GM18511 (cell line): ENCODE measurements around the gene THAP6.
A peak's percentile ranks its signal among the peaks of the same experiment; 100 is the strongest.
"Not testable (repeated sequence)": the region's sequence is repeated elsewhere in the genome, so short reads cannot be mapped to it uniquely, and the experiment has no call there.

Experiments used
- ATAC-seq: cut with Tn5 transposase; IDR thresholded peaks from one replicate; pipeline ENCODE4 v1.9.1; 2021; ENCODE audit warnings: mild to moderate bottlenecking, moderate library complexity; ENCODE audit not compliant: unreplicated experiment

The THAP6 gene, protein sequence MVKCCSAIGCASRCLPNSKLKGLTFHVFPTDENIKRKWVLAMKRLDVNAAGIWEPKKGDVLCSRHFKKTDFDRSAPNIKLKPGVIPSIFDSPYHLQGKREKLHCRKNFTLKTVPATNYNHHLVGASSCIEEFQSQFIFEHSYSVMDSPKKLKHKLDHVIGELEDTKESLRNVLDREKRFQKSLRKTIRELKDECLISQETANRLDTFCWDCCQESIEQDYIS

DNA sequence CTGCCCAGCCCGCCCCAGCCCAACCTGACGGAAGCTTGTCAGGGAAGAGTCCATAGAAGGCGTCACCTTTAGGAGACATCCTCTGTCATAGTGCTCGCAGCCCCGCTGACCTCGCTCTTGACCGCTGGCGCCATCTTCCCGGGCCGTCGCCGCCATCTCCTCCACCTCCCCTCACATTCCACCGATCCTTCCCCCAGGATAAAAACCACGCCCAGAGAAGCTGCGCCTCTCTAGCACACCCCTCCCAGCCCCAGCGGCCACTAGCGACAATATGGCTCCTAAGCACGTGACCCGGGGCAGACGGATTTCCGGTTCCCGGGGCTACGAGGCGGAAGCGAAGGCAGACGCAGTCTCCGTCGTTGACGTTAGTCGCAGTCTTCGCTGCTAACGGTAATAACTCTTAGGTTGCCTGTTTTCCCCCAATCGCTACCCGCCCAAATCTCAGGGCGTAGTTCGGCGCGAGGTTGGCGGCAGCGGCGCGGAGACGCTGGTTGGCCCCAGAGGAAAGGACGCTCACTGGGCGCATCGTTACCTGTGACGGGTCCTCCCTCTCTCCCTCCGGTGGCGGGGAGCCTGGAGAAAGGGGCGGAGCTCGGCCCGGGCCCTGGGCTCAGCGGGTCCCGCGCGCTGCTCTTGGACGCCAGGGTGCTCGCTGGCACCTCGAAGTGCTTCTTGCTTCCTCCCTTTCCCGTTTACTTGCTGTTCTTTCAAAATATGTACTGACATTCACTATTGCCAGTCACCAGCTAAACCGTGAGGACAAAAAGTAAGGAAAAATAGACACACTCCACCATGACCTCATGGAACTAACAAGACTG, at the start of gene THAP6, which contains the start of gene RCHY1:
THAP6 (plus strand) TSS at position 343 of the 818 bp plus-strand sequence. CDS start 980 bp downstream, outside the sequence.
RCHY1 (minus strand) TSS at position 273 of the 818 bp plus-strand sequence; CDS start at position 156, 117 bp downstream.
- ATAC-seq, result peak; percentile 96

DNA sequence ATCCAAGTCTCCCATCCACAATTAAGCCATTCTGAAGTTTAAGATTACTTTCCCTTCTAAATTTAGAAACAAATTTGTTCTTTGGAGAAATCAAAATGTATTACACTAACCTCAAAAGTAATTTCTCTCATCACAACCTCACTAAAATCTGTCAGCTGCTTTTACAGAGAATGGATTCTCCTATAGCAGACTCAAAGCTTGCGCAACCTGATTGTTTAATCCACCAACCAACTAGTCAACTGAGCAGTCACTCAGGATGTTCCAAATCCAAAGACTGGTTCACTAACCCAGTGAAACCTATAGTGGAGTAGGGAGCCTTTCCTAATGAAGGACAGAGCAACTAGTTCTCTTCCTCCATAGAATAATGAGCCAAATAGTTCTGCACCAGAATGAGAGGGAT, 44.4 kb upstream of the THAP6 start:
- no peak for ATAC-seq

DNA sequence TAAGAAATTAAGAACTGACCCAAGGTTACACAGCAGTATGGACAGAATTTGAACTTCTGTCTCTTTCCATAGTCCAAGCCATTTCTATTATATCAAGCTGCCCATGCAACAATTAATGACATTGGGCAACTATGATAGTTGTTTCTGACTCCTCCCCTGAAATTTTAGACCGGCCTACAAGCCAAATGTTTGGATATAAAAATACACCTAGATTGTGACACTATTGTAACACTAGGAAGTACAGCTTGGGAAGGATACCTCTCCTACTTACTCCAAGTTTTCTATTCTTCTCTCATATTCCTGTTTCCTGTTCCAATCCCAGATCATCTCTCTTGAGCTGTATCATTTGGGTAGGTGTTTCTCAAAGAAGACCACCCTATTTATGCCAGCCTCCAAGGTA, 43.5 kb upstream of the THAP6 start:
- ATAC-seq, result no peak

DNA sequence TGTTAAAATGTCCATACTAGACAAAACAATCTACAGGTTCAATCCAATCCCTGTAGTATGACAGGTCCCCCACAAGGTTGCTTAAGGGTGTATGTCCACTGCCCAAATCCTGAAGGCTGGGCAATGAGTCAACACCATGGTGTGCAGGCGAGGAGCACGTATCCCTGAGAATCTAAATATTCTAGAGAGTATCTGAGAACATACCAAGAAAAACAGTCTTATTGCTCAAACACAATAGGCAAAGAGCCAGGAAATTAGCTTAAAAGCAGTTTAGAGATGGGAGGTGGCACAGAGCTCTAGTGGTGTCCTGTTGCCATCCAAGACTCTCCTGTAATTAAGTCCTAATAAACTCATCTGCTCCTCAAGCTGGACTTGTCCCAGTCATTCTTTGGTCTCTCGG, 37.1 kb upstream of the THAP6 start:
- ATAC-seq, result no peak

DNA sequence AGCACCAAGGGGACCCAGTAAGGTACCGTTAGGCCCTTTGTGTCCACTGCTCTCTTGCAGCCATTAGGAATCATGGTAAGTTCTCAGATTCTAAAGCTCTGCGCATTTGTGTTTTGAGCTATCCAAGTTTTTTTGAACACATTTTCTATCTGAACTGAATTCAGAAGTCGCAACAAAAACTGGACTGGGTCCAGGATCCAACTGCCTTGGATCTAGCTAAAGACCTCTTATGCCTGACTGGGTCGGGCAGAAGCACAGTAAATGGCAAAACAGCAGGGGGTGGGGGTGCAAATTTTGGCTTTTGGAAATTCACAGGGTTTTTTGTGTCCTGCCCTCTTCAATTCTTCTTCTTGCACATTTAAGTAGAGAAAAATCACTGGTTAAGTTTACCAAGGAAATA, 30.1 kb upstream of the THAP6 start:
- ATAC-seq, result no peak

DNA sequence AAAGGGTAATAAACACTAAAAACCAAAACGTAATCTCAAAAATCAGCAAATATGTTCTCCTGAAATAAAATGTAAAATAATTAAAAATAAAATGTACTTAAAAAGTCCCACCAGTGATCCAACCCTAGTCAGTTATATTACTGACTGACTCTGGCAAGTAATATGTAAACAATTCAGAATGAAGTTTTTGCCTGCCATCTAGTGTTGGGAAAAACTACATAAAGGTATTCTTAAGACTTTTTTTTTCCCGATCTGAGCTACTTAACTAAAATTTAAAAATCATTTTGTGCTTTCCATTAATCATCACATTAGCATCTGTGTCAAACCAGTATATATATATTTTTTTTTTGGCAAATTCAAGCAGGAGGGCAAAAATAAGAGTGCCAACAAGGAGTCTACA, 24.1 kb upstream of the THAP6 start:
- no peak for ATAC-seq

DNA sequence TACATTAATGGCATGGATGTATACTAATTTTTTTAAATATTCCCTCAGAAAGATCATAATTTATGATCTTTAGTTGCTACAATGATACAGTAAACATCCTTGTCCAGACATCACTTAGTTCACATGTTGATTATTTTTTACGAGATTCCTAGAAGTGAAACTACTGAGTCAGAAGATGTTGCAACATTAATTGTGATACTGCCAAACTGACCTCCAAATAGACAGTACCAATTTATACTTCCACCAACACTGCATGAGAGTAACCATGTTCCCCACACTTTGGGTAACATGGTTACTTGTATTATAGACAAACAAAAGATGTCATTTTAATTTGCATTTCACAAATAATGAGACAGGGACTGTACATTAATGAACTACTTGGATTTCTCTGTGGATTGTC, 19.7 kb upstream of the THAP6 start:
- ATAC-seq, result no peak

DNA sequence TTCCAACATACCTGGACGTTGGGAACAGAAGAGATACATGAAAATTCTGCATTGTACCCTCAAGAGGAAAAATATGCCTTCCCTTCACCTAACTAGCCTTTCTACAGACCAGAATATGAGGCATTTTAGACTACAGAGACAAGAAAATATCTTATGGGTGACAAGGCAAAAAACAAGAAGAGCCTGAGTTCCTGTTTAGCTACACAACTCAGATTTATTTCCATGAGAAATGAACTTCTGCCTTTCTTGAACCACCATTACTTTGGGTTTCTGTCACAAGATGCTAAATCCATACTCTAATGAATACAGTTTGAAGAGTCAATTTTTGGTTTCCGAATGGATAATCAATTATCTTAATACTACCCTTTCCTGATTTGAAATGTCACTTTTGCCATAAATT, 18.8 kb upstream of the THAP6 start:
- ATAC-seq, result no peak

DNA sequence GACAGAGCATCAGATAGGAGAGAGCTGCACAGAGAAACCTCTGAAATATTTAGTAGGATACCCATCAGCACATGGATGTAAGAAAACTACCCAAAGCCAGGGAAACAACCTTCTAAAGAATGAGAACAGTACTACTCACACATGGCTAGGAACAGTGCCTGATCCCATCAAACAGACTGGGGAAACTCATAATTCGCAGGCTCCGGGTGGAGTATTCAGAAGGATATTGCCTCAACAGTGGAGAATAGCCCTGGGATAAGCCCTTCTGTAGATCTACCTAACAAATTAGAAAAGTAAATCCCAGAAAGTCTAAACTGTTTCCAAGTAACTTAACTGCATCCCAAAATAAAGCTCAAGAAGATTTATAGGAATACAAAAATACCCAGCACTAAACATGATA, 17.9 kb upstream of the THAP6 start:
- no peak for ATAC-seq

DNA sequence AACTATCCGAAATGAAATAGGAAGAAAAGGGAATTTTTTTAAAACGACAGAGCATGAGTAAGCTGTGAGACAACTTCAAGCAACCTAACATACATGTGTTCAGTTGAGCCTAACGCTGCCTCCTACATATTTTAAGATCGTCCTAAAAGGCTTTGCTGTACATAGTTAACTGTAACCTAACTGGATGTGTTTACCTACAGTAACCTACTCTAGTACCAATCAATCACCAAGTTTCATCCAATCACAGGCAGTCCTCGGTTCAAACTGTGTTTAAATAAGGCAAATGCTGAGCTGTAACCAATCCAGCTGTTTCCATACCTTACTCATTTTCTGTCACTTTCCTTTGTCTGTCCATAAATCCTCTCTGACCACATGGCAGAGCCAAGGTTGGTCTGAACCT, 17.1 kb upstream of the THAP6 start:
- ATAC-seq, result no peak

DNA sequence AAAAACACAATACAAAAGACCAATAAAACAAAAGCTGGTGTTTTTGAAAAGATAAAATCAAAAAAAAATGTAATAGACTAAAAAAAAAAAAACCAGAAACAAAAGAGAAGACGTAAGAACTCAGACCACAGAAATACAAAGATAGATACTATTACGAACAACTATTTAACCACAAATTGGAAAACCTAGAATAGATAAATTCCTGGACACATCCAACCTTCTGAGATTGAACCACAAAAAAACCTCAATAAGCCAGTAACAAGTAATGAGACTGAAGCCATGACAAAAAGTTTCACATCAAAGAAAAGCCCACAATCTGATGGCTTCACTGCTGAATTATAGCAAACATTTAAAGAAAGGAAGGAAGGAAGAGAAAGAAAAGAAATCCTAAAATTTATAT, 16.2 kb upstream of the THAP6 start:
- ATAC-seq, result no peak

DNA sequence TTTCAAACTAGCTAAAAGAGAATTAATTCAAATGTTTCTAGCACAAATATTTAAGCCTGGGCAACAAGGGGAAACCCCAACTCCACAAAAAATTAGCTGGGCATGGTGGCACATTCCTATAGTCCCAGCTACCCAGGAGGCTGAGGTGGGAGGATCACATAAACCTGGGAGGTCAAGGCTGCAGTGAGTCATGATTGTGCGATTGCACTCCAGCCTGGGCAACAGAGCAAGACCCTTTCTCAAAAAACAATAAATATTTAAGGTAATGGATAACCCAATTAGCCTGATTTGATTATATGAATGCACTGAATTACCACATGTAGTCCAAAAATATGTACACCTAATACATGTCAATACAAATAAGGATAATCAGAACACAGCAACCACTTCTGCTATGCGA, 14.4 kb upstream of the THAP6 start:
- ATAC-seq, result no peak

DNA sequence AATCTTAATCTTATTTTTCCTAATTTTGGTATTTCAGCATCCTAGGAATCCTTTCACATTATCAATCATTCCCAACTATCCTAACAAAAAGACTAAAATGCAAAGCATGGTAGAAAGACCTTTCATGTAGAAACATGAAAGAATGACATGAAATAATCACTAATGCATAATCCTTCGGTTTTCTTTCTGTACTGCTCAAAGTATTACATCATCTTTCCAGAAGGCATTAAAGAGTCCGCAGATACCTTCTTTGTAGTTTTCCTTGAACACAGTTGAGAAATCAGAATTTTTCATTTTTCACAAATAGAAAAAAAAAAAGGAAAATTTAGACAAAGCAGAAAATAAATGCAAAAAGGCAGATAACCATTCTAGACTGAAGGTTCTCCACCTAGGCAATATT, 11.6 kb upstream of the THAP6 start:
- no peak for ATAC-seq

DNA sequence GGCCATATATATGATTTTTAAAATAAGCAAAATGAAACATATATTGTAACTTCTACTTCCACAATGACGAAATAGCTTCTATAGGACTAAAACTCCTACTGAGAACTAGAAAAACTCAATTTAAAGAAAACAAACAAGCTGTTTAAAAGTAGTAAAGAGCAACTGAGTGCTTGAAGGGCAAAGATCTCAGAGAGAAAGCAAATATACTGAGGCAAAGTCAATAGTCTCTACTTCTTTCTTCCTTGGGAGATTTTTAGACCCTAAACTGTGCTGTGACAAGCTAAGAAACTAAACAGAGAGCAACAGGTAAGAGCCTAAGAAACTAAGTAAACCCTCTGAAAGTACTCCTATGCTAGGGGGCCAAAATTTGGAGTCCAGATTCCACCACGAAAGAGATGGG, 8.6 kb upstream of the THAP6 start:
- ATAC-seq, result no peak

DNA sequence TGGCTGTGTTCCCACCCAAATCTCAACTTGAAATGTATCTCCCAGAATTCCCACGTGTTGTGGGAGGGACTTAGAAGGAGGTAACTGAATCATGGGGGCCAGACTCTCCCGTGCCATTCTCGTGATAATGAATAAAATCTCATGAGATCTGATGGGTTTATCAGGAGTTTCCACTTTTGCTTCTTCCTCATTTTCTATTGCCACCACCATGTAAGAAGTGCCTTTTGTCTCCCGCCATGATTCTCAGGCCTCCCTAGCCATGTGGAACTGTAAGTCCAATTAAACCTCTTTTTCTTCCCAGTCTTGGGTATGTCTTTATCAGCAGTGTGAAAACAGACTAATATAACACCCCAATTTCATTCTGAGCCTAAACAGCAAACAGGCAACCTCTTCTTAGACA, 4.7 kb upstream of the THAP6 start:
- ATAC-seq, result not testable (repeated sequence)

DNA sequence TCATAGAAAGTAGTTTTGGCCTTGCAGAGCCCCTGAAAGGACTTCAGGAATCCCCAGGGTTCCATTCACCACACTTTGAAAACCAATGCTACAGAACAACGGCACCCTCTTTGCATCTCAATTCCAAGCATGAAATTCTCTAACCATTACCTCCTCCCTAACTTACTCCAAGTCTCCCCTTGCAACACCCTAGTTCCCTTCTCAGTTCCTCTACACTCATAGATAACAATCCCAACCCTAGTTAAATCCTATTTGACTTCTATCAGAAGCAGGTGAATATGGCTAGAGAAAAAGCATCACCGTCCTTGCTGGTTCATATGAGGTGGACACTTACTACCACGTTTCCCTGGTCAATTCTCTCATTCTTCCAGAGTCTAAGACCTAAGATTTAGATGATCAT, 2.4 kb upstream of the THAP6 start:
- ATAC-seq, result no peak

DNA sequence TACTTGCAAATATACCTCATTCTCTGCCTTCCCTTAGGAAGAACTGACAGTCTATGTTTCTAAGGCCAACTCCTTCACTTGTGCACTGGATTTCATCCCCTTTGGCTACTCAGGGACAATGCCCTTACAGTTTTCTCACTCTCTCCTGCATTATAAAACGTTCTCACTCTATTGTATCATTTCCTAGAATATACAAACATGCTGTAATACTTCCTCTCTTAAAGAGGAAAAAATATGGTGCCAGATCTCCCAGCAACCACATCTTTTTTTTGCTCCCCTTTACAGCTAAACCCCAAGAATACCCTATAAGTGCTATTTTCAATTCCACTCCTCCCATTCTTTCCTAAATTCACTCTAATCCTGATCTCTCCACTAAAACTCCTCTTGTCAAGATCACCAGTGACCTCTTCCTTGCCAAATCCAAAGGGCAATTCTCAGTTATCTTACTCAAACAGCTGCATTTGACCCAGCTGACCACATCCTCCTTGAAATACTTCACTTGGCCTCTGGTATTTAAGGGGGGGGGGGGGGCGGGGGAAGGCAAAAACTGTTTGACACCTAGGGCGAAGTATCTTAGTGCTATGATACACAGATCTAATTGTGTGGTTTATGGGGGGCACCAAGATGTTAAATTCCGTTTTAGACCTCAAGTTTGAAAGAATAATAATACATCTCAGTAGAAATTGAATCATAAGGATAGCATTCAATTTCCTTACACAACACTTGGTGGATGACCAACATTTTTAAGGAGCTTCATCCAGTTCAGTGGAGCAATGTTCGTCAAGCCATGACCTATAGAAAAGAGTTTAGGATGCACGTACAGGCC, 1.7 kb upstream of the THAP6 start:
- no peak for ATAC-seq

DNA sequence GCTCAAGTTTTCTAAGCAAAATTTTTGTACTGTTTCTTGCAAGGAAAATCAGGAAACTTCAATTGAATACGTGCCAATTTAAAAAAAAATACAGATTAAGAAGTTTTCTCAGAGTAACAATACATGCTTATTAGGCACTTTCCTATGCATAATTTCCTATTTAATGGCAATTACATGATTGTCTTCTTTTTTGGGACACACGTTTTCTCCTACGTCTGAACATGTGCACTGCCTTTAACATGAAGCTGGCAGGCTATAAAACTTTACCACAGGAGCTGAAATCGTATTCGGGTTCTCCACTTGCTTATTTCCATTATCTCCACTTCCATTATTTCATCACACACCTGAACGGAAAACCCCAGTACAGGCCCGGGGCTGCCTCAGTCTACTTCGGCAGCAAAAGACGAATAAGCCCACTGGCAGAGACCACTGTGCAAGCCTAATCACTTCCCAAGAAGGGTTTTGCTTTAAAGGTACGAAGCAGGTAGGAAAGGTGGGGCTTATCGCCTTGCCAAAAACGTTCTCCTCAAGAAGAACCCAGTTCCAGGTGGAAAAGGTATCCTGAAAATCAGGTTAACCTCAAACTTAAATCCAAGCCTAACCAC, 645 bp upstream of the THAP6 start:
- peak; percentile 2 for ATAC-seq

DNA sequence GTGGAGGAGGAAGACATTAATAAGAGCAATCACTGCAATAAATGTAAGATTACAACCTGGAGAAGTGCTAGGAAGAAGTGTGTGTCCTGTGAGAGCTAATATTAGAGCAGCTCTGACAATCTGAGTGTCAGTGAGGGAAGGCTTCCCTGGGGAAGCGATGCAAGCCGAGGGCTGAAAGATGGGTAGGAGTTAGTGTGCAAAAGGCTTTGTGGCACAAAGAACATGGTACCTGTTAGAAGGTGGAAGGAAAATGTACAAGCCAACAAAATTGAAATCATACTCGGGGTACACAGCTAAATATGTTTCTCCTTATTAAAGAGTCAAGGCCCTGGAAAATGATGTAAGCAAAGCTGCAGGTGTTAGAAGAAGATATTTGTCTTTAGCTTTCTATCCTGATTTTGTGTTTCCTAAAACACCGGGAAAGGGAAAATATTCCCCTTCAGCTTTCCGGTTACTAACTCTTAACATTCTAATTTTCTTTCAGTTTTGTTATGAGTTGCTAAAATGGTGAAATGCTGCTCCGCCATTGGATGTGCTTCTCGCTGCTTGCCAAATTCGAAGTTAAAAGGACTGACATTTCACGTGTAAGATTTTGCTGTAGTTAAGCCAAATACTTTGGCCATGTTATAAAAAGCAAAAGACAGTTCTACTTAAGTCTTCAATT, 808 bp downstream of the THAP6 start:
- ATAC-seq, result no peak

DNA sequence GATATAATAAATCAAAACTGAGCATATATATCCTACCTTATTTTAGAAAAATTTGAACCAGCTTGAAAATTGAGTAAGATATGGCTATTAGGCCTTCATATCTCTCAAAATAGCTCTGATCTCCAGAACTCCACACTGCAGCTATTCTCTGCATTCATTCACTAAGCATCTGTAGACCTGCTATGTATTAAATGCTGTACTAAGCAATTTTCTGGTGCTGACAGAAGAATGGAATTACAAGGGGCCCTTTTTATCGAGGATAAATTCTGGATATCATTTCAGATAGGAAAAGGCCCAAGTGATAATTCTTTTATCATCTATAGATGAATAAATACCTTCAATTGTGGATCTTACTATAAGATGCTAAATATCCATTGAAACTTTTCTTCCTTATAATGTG, 1.9 kb downstream of the THAP6 start:
- ATAC-seq, result no peak

DNA sequence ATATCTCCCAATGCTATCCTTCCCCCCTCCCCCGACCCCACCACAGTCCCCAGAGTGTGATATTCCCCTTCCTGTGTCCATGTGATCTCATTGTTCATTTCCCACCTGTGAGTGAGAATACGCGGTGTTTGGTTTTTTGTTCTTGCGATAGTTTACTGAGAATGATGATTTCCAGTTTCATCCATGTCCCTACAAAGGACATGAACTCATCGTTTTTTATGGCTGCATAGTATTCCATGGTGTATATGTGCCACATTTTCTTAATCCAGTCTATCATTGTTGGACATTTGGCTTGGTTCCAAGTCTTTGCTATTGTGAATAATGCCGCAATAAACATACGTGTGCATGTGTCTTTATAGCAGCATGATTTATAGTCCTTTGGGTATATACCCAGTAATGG, 5.2 kb downstream of the THAP6 start:
- ATAC-seq, result not testable (repeated sequence)
